Measurements from ENCODE around the gene SUSD6. TPM values are rescaled to one million over a fixed set of nuclear protein-coding genes. Genes with fewer than 3 reads are reported as not detected.

The SUSD6 gene
- total and polyA plus RNA-seq, 2 donors (not counting 1 experiment from before 2014, with no cell fraction given) = 62.3 to 97.8 TPM

DNA sequence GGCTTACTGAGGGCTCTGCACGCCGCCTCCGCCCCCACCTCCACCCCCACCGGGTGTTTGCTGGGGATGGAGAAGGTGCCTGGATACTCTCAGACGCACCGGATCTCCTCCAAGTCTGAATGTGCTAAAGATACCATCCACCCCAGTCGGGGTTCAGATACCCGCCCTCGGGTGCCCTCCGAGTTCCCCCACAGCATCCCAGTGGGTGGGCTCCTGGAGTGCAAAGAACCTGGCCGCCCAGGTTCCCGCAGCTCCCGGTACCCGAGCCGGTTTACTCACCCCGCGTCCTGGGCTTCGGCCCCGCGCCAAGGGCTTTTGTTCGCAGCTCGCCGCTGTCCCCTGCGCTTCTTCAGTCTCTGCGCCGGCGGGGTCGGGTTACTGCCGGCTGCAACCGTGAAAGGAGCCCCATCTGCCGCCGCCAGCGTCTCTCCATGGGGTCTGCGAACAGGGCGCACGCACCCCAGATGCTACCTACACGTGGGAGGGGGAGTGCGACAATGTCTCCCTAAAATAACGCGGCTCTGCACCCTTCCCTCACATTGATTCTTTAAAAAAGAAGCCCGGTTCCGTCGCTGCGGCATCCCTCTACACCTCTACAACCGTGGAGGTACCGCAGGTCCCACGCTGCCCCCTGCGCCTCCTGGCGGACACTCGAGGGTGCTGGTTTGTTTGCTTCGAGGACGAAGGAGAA is 37.0 kb upstream of the SUSD6 start, which contains the start of gene CCDC177:
Gene CCDC177, minus strand, starts transcription at position 609 of the 691 bp plus-strand sequence. CDS start 1,249 bp downstream, outside the sequence.
- Histone ChIP-seq H4K20me1 (ENCODE audit: control insufficient read depth, insufficient read depth, low read length, poor library complexity, severe bottlenecking) (no peaks in the 10 kb centered on the region), H3K9me3 (ENCODE audit: control extremely low read depth in 1 of 3, control insufficient read depth in 2 of 3, insufficient read depth in 1 of 3, low read length in 2 of 3) (peaks cover 0 to 8% (median 0%) of the 10 kb centered on the region in 3 donors), H3K4me1 (ENCODE audit: control insufficient read depth in 2 of 2, insufficient read depth in 2 of 2, low read length in 2 of 2) (peaks cover 21 to 26% of the 10 kb centered on the region in 2 donors), H3K4me2 (replicated peaks; ENCODE audit: low read depth, low read length, poor library complexity, severe bottlenecking) (peak within 1 kb of the TSS; percentile 96), H3K79me2 (ENCODE audit: control insufficient read depth, insufficient read depth, low read length) (no peaks in the 10 kb centered on the region), H3K27ac (ENCODE audit: low read length in 2 of 2) (no peak within 1 kb of the TSS), H3K27me3 (replicated peaks in 1 of 4; ENCODE audit: control extremely low read depth in 1 of 4, control insufficient read depth in 3 of 4, insufficient read depth in 4 of 4, low read length in 3 of 4) (peaks cover 0 to 58% (median 27%) of the 10 kb centered on the region in 4 experiments), H2AFZ (ENCODE audit: insufficient read depth, low read depth, low read length, poor library complexity, severe bottlenecking) (peak within 1 kb of the TSS; percentile 87), H3K9ac (ENCODE audit: low read length) (peak within 1 kb of the TSS; percentile 65), H3K4me3 (ENCODE audit: control extremely low read depth in 1 of 5, extremely low read depth in 1 of 5, insufficient read depth in 1 of 5, low read depth in 2 of 5, low read length in 4 of 5) (peak within 1 kb of the TSS in 4 of 5 experiments; percentile 31 to 72 (median 48)), H3K36me3 (replicated peaks in 1 of 2; ENCODE audit: control extremely low read depth in 1 of 2, control insufficient read depth in 1 of 2, extremely low read depth in 1 of 2, insufficient read depth in 2 of 2, low read length in 1 of 2) (no peaks in the 10 kb centered on the region)
- Mint-ChIP-seq H3K4me1 (peaks cover 12% of the 10 kb centered on the region), H3K9me3 (ENCODE audit: insufficient read depth) (no peaks in the 10 kb centered on the region), H3K27me3 (peaks cover 52% of the 10 kb centered on the region), H3K27ac (no peak within 1 kb of the TSS), H3K4me3 (peak within 1 kb of the TSS; percentile 84)
- 4% methylated on average over 35 of the region's 52 CpGs for WGBS (ENCODE audit: insufficient coverage)
- peak; percentile 82 for DNase-seq
- no peak for TF ChIP-seq EZH2 (IDR thresholded peaks at IDR 0.05; ENCODE audit: borderline replicate concordance, insufficient read depth, low read depth, low read length, poor library complexity, severe bottlenecking)
- TF ChIP-seq, protein P1, sequence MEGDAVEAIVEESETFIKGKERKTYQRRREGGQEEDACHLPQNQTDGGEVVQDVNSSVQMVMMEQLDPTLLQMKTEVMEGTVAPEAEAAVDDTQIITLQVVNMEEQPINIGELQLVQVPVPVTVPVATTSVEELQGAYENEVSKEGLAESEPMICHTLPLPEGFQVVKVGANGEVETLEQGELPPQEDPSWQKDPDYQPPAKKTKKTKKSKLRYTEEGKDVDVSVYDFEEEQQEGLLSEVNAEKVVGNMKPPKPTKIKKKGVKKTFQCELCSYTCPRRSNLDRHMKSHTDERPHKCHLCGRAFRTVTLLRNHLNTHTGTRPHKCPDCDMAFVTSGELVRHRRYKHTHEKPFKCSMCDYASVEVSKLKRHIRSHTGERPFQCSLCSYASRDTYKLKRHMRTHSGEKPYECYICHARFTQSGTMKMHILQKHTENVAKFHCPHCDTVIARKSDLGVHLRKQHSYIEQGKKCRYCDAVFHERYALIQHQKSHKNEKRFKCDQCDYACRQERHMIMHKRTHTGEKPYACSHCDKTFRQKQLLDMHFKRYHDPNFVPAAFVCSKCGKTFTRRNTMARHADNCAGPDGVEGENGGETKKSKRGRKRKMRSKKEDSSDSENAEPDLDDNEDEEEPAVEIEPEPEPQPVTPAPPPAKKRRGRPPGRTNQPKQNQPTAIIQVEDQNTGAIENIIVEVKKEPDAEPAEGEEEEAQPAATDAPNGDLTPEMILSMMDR (IDR thresholded peaks at IDR 0.05) = peak; percentile 99
- ChIA-PET CTCF (interaction anchor here (0.6 to 8.7 kb wide), 25 partner anchors 9 to 1871 kb away, joined by 3 to 102 read pairs (median 4); no protein-coding TSS in a partner anchor), POLR2A (interaction anchor here (0.6 kb wide), 1 partner anchor 29 kb away, joined by 4 read pairs; no protein-coding TSS in a partner anchor)
- ATAC-seq (ENCODE audit: low read depth) = peak; percentile 85
- intact Hi-C loops (cut with micrococcal nuclease) = loop anchor here (1.0 to 5.0 kb wide), 3 partner anchors 112 to 445 kb away; no protein-coding TSS in a partner anchor

DNA sequence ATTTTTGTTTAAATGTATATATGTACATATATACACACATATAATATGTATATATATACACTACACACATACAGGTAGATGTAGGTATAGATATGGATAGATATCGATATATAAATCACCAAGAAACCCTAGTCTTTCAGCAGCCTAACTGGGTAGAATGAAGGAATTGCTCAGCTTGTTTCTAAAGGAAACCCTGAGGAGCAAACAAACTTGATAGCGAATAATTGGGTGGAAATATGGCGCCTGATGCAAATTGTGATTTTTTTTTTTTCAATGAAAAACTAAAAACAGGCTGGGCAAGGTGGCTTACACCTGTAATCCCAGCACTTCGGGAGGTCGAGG is 36.5 kb upstream of the SUSD6 start:
- intact Hi-C loops (cut with micrococcal nuclease) = loop anchor here (1.0 to 5.0 kb wide), 3 partner anchors 113 to 446 kb away; no protein-coding TSS in a partner anchor
- Mint-ChIP-seq H3K4me3 (peak overlapping the region; percentile 84), H3K4me1 (peaks cover 12% of the 10 kb centered on the region), H3K9me3 (ENCODE audit: insufficient read depth) (no peaks in the 10 kb centered on the region), H3K27ac (no peak overlapping the region), H3K27me3 (peaks cover 47% of the 10 kb centered on the region)
- H4K20me1 ChIP-seq (ENCODE audit: control insufficient read depth, insufficient read depth, low read length, poor library complexity, severe bottlenecking) = no peaks in the 10 kb centered on the region
- ChIA-PET POLR2A (no interaction called here), CTCF (interaction anchor here (0.6 to 8.7 kb wide), 22 partner anchors 8 to 1872 kb away, joined by 3 to 102 read pairs (median 4); no protein-coding TSS in a partner anchor)
- WGBS (ENCODE audit: insufficient coverage) = no CpG with 5 or more reads among the region's 5 CpGs
- no peaks in the 10 kb centered on the region for H3K36me3 ChIP-seq (replicated peaks in 1 of 2; ENCODE audit: control extremely low read depth in 1 of 2, control insufficient read depth in 1 of 2, extremely low read depth in 1 of 2, insufficient read depth in 2 of 2, low read length in 1 of 2)
- ATAC-seq (ENCODE audit: low read depth) (no peak), DNase-seq (no peak)
- no peaks in the 10 kb centered on the region for H3K79me2 ChIP-seq (ENCODE audit: control insufficient read depth, insufficient read depth, low read length)
- peak overlapping the region; percentile 87 for H2AFZ ChIP-seq (ENCODE audit: insufficient read depth, low read depth, low read length, poor library complexity, severe bottlenecking)
- peak overlapping the region in 1 of 5 experiments; percentile 45 for H3K4me3 ChIP-seq (ENCODE audit: control extremely low read depth in 1 of 5, extremely low read depth in 1 of 5, insufficient read depth in 1 of 5, low read depth in 2 of 5, low read length in 4 of 5)
- no peak overlapping the region for H3K9ac ChIP-seq (ENCODE audit: low read length)
- H3K27me3 ChIP-seq (replicated peaks in 1 of 4; ENCODE audit: control extremely low read depth in 1 of 4, control insufficient read depth in 3 of 4, insufficient read depth in 4 of 4, low read length in 3 of 4) = peaks cover 0 to 56% (median 26%) of the 10 kb centered on the region in 4 experiments
- TF ChIP-seq EZH2 (IDR thresholded peaks at IDR 0.05; ENCODE audit: borderline replicate concordance, insufficient read depth, low read depth, low read length, poor library complexity, severe bottlenecking) = no peak
- TF ChIP-seq, protein P1 (IDR thresholded peaks at IDR 0.05) = peak; percentile 73
- peaks cover 21 to 26% of the 10 kb centered on the region in 2 donors for H3K4me1 ChIP-seq (ENCODE audit: control insufficient read depth in 2 of 2, insufficient read depth in 2 of 2, low read length in 2 of 2)
- peak overlapping the region; percentile 96 for H3K4me2 ChIP-seq (replicated peaks; ENCODE audit: low read depth, low read length, poor library complexity, severe bottlenecking)
- H3K9me3 ChIP-seq (ENCODE audit: control extremely low read depth in 1 of 3, control insufficient read depth in 2 of 3, insufficient read depth in 1 of 3, low read length in 2 of 3) = peaks cover 0 to 8% (median 0%) of the 10 kb centered on the region in 3 donors
- no peak overlapping the region for H3K27ac ChIP-seq (ENCODE audit: low read length in 2 of 2)

Data from B cell (primary cell).